ENCODE results near the gene SPAG16. TPM values are rescaled to one million over a fixed set of nuclear protein-coding genes. Genes with fewer than 3 reads are reported as not detected.

The SPAG16 gene
- total and polyA plus RNA-seq, 2 of the 13 experiments (the other 11 are each of a cell fraction or from before 2014, with no cell fraction given) = 9.6 to 26.5 TPM

DNA sequence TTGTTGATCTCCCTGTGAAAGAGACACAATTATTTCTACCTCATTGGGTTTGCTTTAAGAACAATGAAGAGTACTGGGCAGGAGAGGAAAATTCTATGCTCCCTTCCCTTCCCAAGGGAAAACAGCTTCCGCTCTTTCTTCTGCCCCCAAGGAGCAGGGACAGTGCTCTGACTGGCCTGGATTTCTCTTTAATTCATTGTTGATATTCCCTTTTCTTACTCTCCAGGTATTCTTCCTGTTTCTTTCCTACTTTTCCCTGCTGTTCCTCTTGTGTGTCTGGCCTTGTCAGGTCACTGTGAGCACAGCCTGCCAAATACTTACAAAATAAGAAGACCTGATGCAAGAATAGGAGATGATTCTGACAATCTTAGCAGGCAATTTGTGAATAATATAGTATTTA lies 49.6 kb upstream of the SPAG16 start (continued):
- TF ChIP-seq AKAP8 (CRISPR knock-in tag; IDR thresholded peaks at IDR 0.05) (no peak), NFE2L1 (CRISPR knock-in tag; IDR thresholded peaks at IDR 0.05; ENCODE audit: borderline replicate concordance) (no peak), TGIF2 (CRISPR knock-in tag; IDR thresholded peaks at IDR 0.05) (no peak), AHR (CRISPR knock-in tag; IDR thresholded peaks at IDR 0.05) (no peak), ETV6 (CRISPR knock-in tag; conservative IDR thresholded peaks at IDR 0.05) (no peak), ASH2L (IDR thresholded peaks at IDR 0.05; ENCODE audit: insufficient read length, low read depth, low read length) (no peak), ZBTB8A (CRISPR knock-in tag; IDR thresholded peaks at IDR 0.05; ENCODE audit: borderline replicate concordance, low read depth) (no peak)

DNA sequence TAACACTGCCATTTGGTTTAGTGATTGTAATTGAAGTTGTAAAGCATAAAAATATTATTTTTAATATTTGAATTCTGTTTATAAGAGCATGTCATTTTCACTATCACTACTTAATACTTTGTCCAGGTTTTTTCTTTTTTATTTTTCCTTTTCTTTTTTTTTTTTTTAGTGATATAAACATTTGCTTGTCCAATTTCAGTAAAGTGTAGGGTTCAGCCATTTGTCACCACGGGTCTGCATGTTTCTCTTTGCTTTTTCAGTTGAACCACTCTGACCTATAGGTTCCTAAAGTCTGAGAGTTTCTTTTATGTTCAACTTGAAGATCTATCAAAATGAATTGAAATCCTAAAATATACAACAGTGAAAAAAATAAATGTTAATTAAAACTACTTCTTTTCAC lies 48.5 kb upstream of the SPAG16 start:
- H3K36me3 ChIP-seq (replicated peaks in 1 of 2; ENCODE audit: control insufficient read depth in 1 of 2, insufficient read depth in 2 of 2, low read length in 2 of 2) = no peaks in the 10 kb centered on the region
- no peak overlapping the region for H3K4me2 ChIP-seq (ENCODE audit: low read depth, low read length)
- WGBS (ENCODE audit: low lambda C conversion rate) = 56% methylated on average over 1 of the region's 1 CpG
- no peaks in the 10 kb centered on the region for H3K27me3 ChIP-seq (ENCODE audit: control insufficient read depth in 1 of 2, insufficient read depth in 2 of 2, low read length in 2 of 2)
- no peak overlapping the region for H3K4me3 ChIP-seq (replicated peaks in 1 of 3; ENCODE audit: insufficient read depth in 1 of 3, low read depth in 2 of 3, low read length in 3 of 3)
- H3K27ac ChIP-seq (ENCODE audit: extremely low read length, insufficient read depth, low read length) = no peak overlapping the region
- intact Hi-C loops (cut with micrococcal nuclease; ENCODE audit: unreplicated experiment) (no loop called here), in situ Hi-C loops (cut with HindIII; ENCODE audit: extremely low pct_ligation_motif_present, low pct_unique_long_range_greater_than_20kb) (no loop called here)
- ChIA-PET CTCF (ENCODE audit: low intra/inter-chr PET ratio, low total read pairs) (no interaction called here), POLR2A (no interaction called here)
- ATAC-seq (no peak), FAIRE-seq (no peak), DNase-seq (ENCODE audit: low spot score) (no peak)
- H2AFZ ChIP-seq (ENCODE audit: low read length) = no peak overlapping the region
- no peak overlapping the region for H3K9ac ChIP-seq (ENCODE audit: insufficient read depth, low read depth, low read length)
- no TSS peak for BruUV-seq (replicated peaks)
- H3K79me2 ChIP-seq (ENCODE audit: insufficient read depth, low read length) = no peaks in the 10 kb centered on the region
- no peaks in the 10 kb centered on the region for H4K20me1 ChIP-seq (ENCODE audit: insufficient read depth, low read length)
- H3K4me1 ChIP-seq (ENCODE audit: insufficient read depth, low read length) = peaks cover 28% of the 10 kb centered on the region
- H3K9me3 ChIP-seq (ENCODE audit: low read length) = no peaks in the 10 kb centered on the region
- TF ChIP-seq PHF20 (CRISPR knock-in tag; IDR thresholded peaks at IDR 0.05) = no peak
- TF ChIP-seq NFE2 (CRISPR knock-in tag; IDR thresholded peaks at IDR 0.05) = no peak
- TF ChIP-seq ARHGAP35 (CRISPR knock-in tag; IDR thresholded peaks at IDR 0.05; ENCODE audit: borderline replicate concordance) = no peak
- TF ChIP-seq, protein P1, sequence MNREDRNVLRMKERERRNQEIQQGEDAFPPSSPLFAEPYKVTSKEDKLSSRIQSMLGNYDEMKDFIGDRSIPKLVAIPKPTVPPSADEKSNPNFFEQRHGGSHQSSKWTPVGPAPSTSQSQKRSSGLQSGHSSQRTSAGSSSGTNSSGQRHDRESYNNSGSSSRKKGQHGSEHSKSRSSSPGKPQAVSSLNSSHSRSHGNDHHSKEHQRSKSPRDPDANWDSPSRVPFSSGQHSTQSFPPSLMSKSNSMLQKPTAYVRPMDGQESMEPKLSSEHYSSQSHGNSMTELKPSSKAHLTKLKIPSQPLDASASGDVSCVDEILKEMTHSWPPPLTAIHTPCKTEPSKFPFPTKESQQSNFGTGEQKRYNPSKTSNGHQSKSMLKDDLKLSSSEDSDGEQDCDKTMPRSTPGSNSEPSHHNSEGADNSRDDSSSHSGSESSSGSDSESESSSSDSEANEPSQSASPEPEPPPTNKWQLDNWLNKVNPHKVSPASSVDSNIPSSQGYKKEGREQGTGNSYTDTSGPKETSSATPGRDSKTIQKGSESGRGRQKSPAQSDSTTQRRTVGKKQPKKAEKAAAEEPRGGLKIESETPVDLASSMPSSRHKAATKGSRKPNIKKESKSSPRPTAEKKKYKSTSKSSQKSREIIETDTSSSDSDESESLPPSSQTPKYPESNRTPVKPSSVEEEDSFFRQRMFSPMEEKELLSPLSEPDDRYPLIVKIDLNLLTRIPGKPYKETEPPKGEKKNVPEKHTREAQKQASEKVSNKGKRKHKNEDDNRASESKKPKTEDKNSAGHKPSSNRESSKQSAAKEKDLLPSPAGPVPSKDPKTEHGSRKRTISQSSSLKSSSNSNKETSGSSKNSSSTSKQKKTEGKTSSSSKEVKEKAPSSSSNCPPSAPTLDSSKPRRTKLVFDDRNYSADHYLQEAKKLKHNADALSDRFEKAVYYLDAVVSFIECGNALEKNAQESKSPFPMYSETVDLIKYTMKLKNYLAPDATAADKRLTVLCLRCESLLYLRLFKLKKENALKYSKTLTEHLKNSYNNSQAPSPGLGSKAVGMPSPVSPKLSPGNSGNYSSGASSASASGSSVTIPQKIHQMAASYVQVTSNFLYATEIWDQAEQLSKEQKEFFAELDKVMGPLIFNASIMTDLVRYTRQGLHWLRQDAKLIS (CRISPR knock-in tag; IDR thresholded peaks at IDR 0.05) = no peak
- TF ChIP-seq ZNF17 (CRISPR knock-in tag; IDR thresholded peaks at IDR 0.05) = no peak
- TF ChIP-seq, protein P2, sequence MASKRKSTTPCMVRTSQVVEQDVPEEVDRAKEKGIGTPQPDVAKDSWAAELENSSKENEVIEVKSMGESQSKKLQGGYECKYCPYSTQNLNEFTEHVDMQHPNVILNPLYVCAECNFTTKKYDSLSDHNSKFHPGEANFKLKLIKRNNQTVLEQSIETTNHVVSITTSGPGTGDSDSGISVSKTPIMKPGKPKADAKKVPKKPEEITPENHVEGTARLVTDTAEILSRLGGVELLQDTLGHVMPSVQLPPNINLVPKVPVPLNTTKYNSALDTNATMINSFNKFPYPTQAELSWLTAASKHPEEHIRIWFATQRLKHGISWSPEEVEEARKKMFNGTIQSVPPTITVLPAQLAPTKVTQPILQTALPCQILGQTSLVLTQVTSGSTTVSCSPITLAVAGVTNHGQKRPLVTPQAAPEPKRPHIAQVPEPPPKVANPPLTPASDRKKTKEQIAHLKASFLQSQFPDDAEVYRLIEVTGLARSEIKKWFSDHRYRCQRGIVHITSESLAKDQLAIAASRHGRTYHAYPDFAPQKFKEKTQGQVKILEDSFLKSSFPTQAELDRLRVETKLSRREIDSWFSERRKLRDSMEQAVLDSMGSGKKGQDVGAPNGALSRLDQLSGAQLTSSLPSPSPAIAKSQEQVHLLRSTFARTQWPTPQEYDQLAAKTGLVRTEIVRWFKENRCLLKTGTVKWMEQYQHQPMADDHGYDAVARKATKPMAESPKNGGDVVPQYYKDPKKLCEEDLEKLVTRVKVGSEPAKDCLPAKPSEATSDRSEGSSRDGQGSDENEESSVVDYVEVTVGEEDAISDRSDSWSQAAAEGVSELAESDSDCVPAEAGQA (IDR thresholded peaks at IDR 0.05; ENCODE audit: low read depth) = no peak
- TF ChIP-seq, protein P2 (CRISPR knock-in tag; IDR thresholded peaks at IDR 0.05; ENCODE audit: borderline replicate concordance) = no peak
